SK-N-MC (cell line): ENCODE measurements around the gene TUBGCP3.

Experiments
- FOXP2 ChIP-seq: optimal IDR thresholded peaks from 2 replicates; pipeline ENCODE3; 2011; ENCODE audit warnings: mild to moderate bottlenecking, moderate library complexity; ENCODE audit not compliant: insufficient read depth; ENCODE audit errors: extremely low read length, control extremely low read depth
- POLR2AphosphoS5 ChIP-seq: IDR thresholded peaks from 2 replicates; pipeline ENCODE4 v1.6.1; 2012; ENCODE audit warnings: mild to moderate bottlenecking, low read depth, low read length, borderline replicate concordance

DNA sequence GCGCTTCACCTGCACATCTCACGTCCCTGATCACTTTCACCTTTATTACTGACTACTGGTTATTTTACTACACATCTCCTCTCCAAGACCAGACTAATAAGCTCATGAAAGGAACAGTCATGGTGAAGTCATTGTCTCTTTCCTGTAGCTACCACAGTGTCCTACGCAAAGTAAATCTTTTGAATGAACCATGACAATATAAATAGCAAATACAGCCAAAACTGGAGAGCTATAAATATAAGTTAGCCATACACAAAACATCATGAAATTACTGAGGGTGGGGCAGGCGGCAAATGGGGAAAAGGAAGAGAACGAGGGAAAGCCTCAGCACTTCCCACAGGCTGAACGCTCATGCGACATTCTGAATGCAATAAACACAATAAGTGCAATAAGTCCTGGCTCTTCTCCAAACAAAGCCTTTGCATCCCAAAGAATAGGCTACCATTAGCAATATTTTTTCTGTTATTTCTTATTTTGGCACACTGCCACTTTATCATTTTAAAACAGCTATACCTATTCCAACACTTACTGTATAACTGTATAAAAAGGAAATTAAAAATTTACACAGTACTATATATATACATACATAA, 62.5 kb downstream of the TUBGCP3 start:
- TF ChIP-seq POLR2AphosphoS5 (no peak), FOXP2 (no peak)
